Inflammatory macrophage (primary cell): ENCODE data around the gene CUX1.
"Not testable (repeated sequence)": the region's sequence is repeated elsewhere in the genome, so short reads cannot be mapped to it uniquely, and the experiment has no call there.

ENCODE experiments used
- DNase-seq, 2 donors: peaks; one replicate each; pipeline ENCODE4 v3.0.0-alpha.2; 2020 to 2022

CUX1 gene

DNA sequence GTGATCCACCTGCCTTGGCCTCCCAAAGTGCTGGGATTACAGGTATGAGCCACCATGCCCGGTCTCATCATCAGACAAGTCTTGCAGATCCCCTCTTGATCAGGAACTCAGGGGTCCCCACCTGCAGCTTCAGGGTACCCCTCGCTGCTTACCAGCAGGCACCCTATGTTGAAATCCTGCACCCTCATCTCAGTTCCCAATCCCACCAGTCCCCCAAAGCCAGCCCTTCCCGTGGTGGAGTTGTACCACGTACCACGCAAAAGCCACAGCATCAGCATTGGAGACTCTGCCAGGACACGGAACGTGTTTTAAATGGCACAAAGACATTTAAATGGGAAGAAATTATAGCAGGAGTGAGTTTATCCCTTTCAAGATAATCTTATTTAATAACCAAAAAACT, 202.0 kb downstream of the CUX1 start:
- DNase-seq, result no peak

DNA sequence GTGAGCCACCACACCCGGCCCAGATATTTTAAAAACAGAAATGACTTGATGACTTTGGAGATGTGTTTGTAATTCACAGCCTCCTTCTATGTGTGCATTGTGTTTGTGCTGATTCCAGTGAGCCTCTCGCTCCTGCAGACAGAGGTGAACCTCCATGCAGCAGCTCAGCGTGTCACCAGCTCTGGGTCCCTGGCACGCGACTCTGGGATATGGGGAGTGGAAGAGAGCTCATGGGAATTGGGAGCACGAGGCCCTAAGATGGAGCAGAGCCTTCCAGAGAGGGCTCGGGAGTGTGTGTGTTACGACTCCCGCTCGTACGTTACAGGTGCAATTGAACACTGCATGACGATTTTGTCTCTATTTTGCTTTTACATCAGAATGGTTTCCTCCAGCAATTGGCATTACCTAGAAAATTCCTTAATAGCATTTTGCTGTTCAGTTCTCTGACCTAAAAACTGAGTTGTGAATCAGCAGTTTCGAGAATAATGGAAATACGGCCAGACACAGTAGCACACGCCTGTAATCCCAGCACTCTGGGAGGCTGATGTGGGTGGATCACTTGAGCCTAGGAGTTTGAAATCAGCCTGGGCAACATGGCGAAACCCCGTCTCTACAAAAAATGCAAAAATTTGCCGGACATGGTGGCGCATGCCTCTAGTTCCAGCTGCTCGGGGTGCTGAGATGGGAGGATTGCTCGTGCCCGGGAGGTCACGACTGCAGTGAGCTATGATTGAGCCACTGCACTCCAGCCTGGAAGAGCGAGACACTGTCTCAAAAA, 204.6 kb downstream of the CUX1 start:
- DNase-seq, result no peak

DNA sequence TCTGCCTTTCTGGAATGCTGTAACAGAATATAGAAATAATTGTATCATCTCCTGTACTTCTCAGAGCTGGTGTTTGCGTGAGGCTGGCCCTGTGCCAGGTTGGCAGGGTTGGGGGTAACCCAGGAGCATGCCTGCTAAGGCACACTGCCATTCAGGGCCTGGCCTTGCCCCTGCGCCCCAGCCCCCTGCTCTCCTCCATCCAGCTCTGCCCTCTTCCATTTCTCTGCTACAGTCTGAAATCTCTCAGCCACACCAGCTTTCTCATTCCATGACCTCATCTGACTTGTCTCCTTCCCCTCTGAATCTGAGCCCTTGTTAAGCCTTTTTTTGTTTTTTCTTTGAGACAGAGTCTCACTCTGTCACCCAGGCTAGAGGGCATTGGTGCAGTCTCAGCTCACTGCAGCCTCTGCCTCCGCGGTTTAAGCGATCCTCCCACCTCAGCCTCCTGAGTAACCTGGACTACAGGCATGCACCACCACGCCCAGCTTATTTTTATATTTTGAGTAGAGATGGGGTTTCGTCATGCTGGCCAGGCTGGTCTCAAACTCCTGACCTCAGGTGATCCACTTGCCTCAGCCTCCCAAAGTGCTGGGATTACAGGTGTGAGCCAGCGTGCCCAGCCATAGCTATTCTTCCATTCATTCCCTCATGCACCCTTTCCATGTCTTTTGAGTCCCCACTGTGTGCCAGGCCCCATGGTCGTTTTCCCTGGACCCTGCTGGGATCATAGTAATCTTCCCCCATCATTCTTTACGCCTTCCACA, 206.8 kb downstream of the CUX1 start:
- DNase-seq, result no peak

DNA sequence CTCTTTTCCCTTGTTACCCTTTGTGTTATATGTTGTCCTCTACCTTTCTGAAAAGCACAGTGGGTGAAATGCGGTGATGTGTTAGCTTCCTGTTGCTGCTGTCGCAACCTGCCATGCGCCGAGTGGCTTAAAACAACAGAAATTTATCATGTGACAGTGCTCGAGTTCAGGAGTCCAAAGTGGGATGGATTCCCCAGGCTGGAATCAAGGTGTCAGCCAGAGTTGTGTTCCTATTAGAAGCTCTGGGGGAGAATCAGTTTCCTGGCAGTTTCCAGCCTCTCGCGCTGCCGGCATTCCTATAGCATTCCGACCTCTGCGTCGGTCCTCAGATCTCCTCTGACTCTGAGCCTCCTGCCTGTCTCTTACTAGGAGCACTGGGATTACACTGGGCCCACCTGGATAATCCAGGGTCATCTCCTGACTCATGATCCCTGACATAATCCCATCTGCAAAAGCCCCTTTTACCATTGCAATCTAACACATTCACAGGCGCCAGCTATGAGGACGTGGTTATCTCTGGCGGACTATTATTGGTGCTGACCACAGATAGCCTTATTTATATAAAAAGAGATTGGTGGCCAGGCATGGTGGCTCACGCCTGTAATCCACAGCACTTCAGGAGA, 207.5 kb downstream of the CUX1 start:
- DNase-seq, result peak; percentile 24 to 51

DNA sequence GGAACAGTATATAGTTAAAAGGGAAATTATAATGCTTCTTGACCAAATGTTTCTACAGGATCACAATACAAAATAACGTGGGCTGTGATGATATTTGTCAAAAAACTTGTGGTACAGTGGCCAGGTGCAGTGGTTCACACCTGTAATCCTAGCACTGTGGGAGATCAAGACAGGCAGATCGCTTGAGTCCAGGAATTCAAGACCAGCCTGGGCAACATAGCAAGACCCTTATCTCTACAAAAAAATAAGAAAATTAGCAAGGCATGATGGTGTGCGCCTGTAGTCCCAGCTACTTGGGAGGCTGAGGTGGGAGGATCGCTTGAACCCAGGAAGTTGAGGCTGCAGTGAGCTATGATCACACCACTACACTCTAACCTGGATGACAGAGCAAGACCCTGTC, 208.4 kb downstream of the CUX1 start:
- DNase-seq, result not testable (repeated sequence)

DNA sequence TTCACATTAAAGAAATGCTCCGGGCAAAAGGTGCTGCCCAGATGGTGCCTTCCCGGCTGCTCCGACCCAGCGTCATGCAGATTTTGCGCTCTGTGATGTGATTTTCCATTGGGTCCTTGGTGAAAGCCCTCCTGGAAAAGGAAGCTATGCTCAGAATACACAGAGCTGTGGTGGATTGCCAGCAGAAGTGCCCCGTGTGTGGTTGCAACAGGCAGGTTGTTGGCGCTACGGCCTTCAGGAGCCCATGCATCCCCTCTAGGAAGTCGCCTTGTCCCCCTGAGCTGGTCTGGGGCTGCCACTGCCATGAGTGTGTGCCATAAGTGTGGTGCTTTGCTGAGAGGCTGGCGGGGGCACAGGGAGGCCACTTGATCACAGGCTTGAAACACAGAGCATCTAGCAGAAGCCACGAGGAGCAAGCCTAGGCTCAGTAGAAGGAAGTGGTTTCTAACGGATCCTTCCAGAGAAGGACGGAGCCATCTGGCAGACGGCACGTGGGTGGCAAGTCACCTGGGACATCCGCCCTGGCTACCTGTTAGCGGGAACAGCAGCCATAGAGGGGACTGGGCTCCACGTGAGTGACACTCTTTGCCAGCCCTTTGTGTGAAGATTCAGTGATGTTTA, 210.9 kb downstream of the CUX1 start:
- peak in 1 of 2 donors; percentile 17 for DNase-seq

DNA sequence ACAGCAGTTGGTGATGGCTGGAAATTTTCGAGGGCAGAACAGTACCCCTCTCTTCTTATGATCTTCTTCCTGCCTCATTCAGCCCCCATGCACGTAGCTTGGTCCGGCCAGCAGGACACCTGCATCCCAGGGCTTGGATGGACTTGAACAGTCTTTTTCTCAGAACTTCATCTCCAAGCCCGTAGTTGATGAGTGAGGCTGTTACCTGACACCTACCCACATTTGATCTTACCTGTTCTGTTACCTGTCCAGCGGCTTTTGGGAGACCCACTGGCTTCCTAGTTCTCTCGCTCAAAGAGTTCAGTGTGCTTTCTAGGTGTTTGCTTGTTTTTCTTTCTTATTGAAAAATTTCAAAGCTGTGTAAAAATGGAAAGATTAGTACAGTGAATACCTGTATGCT, 212.2 kb downstream of the CUX1 start:
- DNase-seq, result no peak

DNA sequence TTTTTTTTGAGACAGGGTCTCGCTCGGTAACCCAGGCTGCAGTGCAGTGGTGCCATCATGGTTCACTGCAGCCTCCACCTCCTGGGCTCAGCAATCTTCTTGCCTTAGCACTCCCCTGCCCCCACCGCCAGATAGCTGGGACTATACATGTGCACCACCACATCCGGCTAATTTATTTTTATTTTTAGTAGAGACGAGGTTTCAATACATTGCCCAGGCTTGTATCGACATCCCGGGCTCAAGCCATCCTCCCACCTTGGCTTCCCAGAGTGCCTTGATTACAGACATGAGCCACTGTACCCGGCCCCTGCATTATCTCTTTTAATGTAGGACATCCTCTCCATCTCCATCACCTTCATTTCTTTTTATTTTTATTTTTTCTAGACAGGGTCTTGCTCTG, 213.3 kb downstream of the CUX1 start:
- DNase-seq, result no peak

DNA sequence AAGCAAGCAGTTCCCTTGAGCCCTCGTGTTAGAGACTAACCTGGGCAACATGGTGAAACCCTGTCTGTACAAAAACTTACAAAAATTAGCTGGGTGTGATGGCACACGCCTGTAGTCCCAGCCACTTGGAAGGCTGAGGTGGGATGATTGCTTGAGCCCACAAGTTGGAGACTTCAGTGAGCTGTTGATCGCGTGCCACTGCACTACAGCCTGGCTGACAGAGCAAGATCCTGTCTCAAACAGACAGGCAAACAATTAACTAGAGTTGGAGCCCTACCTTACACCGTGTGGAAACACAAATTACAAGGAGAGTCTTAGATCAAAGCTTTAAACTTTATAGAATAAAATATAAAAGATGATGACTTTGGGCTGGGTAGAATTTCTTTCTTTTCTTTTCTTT, 219.5 kb downstream of the CUX1 start:
- DNase-seq, result no peak

DNA sequence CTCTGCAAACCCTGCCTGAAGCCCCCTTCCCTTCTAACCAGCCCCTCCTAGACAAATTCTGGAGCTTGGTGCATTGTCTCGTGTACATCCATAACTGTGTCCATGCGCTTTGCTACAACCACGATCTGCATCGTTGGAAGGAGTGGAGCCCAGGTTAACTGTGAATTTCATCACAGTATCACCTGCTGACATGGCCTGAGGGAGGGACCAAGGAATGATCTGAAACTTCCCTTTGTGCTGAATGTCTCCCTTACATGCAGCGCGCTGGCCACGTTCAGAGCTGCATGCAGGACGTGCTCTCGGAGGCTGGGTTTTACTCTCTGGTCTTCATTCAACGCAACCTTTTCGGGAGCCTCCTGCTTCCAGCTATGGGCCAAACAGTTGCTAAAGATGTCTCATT, 222.3 kb downstream of the CUX1 start:
- no peak for DNase-seq

DNA sequence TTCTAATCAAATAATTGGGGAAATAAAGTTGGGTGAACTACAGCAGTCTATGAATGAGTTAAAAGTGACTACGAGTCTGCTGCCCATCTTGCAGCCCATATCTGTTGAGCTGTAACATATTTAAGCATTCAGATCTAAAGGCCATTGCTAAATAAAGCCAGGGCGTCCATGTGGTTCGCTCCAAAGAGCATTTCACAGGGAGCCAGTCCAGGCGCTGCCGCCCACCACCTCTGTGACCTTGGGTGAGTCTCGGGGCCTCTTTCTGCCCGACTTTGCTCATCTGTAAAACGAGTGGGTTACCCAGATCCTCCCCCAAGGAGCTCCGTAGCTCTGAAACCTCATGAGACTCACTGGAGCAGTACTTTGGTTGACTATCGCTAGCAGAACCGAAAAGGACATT, 223.1 kb downstream of the CUX1 start:
- no peak for DNase-seq

DNA sequence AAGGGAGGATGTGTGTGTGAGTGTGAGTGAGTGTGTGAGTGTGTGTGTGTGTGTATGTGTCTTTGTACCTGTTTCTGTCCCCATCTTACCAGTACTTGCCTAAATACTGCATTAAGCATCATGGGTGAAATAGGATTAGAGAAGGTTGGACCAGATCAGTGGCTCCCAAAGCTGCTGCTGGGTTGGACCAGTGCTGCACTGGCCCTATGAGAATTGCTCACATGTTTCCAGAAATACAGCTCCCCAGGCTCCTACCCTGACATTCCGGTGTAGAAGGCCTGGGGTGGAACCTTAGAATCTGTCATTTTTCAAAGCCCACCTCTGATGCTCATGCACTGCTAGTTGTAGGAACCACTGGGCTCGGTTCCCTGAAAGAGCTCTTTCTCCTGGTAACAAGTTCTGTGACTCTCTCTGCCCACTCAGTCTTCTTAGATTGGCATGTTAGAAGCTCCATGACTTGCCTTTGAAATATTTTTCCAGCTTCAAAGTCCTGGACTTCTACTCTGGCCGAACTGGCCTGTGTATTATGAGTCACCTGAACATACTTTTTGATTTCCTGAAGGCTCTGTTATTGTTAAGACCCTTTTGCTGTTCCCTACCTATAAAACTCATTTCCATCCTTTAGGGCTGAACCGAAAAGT, 224.7 kb downstream of the CUX1 start:
- no peak for DNase-seq

DNA sequence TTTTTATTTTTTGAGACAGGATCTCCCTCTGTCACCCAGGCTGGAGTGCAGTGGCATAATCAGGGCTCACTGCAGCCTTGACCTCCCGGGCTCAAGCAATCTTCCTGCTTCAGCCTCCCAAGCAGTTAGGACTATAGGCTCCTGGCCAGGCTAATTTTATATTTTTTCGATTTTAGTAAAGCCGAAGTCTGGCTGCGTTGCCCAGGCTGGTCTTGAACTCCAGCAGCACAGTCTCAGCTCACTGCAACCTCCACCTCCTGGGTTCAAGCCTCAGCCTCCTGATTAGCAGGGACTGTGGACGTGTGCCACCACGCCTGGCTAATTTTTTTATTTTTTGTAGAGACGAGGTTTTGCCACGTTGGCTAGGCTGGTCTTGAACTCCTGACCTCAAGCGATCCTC, 225.4 kb downstream of the CUX1 start:
- DNase-seq, result not testable (repeated sequence)

DNA sequence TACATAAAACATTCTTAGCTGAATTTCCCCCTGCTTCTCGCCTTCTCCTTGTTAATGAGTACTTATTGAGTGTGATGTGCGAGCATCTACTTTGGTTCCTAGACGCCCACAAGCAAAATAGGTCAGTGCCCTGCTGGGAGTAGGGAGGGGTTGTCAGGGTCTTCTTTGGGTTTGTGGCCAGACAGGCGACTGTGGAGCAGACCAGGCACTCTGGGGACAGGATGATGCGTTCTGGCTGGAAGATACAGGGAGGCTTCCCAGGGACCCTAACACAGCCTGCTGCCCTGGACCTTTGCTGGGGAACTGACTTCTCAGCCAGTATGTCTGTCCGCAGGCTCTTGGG, 227.2 kb downstream of the CUX1 start:
- no peak for DNase-seq

DNA sequence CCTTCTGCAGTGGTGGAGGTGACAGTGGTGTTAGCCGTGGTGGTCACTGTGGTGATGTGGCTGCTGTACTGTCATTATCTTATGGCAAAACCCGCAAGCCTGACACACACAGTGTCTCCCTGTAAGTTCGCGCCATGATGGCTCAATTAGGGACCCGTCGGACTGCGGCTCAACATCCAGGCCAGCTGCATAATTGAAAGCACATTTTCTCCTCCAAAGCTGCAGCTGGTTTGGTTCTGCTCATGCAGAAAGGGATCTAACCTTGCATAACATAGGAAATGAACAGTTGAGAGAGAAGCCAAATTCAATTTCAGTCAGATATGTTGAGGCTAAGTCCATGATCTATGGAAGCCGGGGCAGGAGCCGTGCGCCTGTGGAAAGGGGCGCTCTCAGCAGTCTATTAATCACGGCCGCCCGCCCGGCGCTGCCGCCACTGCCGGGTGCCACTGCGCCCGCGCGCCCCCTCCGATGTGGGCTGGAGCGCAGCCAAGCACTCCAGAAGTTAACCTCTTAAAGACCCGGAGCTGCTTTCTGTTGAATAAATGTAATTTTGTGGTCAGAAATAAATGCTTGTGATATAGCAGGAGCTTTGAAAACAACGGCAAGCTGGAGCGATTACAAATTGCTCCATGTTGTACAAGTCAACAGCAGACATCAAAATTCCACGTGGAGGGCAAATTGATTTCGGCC, 227.7 kb downstream of the CUX1 start:
- DNase-seq, result peak; percentile 28 to 36

DNA sequence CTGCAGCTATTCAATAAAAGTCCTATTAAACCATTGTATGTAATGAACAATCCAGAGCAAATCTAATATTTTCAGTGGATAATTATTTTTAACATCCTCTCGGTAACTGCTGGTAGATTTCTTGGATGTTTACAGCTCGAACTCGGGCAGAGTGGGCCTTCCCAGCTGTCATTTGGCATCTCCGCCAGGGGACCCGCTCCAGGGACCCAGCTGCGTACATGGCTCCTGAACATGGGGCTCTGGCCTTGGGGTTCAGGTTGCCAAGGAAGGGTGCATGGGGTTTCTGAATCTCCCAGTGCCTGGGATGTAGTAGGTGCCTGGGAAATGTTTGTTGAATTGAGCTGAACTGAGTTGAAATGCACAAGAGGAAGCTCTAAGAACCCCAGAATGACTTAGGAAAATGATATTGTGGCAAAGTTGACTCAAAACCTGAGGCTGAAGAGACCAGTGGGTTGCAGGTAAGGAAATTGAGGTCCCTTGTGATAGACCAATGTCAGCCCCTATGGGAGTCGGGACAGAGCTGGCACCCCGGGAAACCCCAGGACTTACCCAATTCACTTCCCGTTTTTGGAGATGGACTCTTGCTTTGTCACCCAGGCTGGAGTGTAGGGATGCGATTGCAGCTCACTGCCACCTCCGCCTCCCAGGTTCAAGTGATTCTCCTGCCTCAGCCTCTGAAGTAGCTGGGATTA, 228.4 kb downstream of the CUX1 start:
- DNase-seq, result peak; percentile 61 to 75

DNA sequence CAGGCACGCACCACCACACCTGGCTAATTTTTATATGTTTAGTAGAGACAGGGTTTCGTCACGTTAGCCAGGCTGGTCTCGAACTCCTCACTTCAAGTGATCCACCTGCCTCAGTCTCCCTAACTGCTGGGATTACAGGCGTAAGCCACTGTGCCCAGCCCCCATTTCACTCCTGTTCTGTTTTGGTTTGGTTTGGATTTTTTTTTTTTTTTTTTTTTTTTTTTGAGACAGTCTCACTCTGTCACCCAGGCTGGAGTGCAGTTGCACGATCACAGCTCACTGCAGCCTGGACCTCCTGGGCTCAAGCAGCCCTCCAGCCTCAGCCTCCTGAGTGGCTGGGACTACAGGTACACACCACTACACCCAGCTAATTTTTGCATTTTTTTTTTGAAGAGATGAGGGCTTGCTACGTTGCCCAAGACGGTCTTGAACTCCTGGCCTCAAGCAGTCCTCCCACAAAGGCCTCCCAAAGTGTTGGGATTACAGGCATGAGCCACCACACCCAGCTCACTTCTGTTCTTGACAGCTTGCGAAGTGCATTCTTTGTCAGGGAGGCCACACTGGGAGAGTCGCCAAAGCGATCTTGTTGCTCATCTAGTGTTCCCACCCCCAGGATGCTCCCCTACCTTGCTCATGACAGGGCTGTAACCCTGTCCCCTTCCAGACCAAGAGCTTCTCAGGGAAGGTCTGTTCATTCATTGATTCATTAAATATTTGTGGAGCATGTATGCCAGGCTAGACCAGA, 229.1 kb downstream of the CUX1 start:
- no peak for DNase-seq

DNA sequence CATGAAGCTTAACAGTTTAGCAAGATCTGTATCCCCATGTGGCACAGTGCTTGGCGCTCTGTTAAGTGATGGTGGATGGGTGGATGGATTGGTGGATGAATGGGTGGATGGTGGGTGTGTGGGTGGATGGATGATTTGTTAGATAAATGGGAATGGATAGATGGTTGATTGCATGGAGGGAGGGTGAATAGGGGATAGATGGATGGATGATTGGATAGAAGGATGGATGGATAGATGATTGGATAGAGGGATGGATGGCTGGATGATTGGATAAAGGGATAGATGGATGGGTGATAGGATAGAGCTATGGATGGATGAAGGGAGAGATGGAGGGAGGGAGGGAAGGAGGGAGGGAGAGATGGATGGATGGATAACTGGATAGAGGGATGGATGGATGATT, 229.7 kb downstream of the CUX1 start:
- no peak for DNase-seq

DNA sequence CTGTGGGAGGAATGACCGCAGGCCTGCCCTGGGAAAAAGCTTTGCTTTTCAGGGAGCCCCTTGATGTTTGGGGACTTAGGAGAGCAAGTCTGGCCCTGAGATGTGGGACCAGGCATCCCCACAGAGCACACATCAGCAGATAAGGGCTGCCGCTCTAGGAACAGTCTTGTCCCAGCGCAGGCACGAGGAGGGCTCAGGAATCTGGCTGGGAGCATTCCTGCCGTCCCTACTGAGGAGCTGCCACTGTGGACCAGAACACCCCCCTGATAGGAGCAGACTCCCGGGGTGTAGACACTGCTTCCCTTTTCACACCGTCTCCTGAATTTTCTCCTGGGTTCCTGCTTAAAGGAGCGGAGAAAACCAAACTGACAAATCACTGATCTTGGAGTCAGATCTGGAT, 232.3 kb downstream of the CUX1 start:
- DNase-seq, result no peak

DNA sequence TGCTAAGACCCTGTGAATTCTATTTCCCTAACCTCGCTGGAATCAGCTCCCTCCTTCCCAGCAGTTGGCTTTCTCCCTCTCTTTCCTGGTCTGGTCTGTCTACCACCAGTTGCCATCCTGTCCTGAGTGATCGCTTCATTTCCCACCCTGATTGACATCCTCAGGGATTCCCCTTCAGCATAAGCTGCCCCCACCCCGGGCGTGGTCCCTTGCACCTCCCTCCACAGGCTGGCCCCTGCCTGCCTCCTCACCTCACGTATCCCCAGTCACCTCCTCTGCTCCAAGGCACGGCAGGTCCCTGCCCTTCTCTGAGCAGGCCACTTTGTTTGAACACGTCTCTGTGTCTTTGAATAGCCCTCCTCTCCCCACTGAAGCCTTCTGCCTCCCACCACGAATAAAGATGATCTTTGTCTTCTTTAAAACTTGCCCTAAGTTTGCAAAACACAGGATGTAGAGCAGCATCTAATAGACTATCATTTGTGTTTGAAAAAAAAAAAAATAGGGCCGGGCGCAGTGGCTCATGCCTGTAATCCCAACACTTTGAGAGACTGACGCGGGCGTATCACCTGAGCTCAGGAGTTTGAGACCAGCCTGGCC, 233.5 kb downstream of the CUX1 start:
- DNase-seq, result no peak

DNA sequence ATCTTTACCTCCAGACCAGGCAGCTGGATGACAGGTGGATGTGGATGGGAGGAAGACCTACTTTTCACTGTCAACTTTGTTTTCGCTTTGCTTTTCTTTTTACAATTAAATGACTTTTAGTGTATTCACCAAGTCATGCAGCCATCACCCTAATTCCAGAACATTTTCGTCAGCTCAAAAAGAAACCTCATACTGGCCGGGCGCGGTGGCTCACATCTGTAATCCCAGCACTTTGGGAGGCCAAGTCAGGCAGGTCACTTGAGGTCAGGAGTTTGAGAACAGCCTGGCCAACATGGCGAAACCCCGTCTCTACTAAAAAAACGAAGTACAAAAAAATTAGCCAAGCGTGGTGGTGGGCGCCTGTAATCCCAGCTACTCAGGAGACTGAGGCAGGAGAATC, 234.3 kb downstream of the CUX1 start:
- DNase-seq, result not testable (repeated sequence)
